ENCODE results near the gene MBD5.

The MBD5 gene

DNA sequence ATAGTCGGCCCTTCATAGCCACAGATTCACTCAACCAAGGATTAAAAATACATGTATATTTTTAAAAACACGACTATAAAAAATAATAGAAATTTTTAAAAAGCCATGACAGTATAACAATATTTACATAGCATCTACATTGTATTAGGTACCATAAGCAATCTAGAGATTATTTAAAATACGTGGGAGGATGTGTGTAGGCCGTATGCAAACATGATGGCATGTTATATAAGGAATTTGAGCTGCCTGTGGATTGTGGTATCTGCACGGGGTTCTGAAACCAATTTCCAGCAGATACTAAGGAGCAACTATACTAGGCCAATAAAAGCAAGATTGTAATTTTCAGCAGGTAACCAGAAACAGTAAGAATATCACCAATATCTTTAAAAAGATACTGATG is 6.3 kb upstream of the MBD5 start:
- H3K27ac ChIP-seq: no peak overlapping the region
- no peak for TF ChIP-seq CTCF (conservative IDR thresholded peaks at IDR 0.05)

DNA sequence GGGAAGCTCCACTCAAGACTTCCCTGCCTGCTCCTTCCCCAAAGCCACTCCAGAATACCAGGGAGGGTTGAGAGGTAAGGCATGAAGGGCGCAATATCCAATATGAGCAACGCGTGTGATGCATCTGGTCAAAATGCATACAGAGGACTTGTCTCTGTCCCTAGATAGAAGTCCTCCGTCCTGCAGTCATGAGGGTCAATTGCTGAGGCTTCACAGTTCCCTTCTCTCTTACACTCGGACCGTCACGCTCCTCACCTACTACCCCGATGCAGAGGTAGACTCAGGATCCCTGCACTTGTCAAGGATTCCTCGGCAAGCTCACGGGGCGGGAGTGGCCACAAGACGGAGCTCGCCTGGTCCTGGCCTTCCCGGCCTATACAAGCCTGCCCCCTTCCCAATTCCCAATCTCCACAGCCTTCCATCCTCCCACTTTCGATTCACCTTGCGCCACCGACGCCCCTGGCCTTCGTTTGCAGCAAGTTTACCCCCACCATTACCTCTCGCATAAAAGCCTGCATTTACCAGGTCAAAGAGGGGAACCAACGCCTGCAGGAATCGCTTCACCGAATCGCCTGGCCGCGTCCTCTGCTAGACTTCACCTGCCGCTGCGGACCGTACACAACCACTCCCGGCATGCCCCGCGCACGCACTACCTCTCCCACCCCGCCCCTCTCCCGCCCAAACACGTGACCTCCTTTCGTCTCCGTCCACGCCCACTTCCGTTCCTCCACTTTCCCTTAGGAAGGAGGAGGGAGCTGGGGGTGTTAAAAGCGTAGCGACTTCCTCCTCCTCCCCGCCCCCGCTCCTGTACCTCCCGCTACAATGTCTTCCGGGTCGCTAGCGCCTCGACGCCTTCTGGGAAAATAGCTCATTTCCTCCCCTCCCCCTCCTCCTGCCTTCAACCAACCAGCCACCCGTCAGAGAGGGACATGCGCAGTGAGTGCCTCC is 506 bp upstream of the MBD5 start, which contains the start of gene ORC4:
ORC4 (minus strand) TSS at position 627 of the 948 bp plus-strand sequence. CDS start 44,779 bp downstream, outside the sequence.
- H3K27ac ChIP-seq: peak within 1 kb of the TSS; percentile 88
- peak; percentile 77 for TF ChIP-seq CTCF (conservative IDR thresholded peaks at IDR 0.05)

- H3K27ac ChIP-seq: peak overlapping the region; percentile 88
- TF ChIP-seq CTCF (conservative IDR thresholded peaks at IDR 0.05): no peak
These were observed 995 bp downstream of the MBD5 start for GRCh38 chr2:148021886-148022285.

DNA sequence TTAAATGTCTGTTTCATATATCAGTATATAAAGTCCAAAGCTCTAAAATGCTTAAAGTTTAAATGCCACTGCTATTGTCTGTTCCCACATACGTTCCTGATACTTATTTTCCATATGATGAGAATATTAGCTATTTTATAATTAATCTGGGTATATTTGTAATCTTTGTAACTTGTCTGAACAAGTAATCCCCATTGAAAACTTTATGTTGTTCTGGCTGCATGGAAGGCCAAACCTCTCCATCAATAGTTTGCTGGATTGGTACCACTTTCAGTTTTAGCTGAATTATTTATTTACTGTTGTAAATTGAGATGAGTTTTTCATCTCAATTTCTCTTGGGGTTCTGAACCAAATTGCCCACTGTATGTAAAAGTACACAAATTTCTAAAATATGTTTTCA is 1.5 kb downstream of the MBD5 start:
- H3K27ac ChIP-seq: peak overlapping the region; percentile 88
- no peak for TF ChIP-seq CTCF (conservative IDR thresholded peaks at IDR 0.05)

DNA sequence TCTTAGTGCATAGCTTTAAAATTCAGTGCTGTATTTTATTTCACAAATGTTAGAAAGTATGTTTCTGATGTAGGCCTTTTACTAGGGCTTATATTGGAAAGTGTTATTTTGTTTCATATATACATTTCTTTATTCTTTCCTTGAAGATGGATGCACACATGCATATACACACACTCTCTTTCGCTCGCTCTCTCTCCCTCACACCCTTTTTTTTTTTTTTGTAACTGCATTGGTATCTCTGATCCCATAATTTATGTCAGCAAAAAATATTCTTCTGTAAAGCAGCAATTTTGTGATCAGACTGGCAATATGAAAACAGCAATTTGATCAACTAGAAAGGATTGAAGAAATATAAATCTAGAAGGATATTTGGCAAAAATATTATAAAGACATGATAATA is 2.0 kb downstream of the MBD5 start:
- no peak overlapping the region for H3K27ac ChIP-seq
- TF ChIP-seq CTCF (conservative IDR thresholded peaks at IDR 0.05): no peak

GRCh38 chr2:148023861-148024260 is 3.0 kb downstream of the MBD5 start:
- no peak for TF ChIP-seq CTCF (conservative IDR thresholded peaks at IDR 0.05)
- H3K27ac ChIP-seq: no peak overlapping the region

DNA sequence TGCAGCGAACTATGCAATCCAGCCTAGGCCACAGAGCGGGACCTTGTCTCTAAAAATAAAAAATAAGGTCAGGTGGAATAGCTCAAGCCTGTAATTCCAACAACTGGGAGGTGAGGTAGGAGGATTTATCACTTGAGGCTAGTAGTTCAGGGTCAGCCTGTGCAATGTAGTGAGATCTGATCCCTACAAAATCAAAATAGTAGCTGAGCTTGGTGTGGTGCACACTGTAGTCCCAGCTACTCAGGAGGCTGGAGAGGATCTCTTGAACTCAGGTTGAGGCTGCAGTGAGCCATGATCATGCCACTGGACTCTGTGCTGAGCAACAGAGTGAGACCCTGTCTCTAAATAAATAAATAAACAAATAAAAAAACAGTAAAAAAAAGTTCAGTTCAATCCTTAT is 5.7 kb downstream of the MBD5 start:
- no peak for TF ChIP-seq CTCF (conservative IDR thresholded peaks at IDR 0.05)
- H3K27ac ChIP-seq: no peak overlapping the region
